ENCODE measurements around the gene GNAL.
A peak's percentile ranks its signal among the peaks of the same experiment; 100 is the strongest.

Gene GNAL

GRCh38 chr18:11775436-11776174 lies 86.5 kb downstream of the GNAL start:
- DNase-seq = no peak

GRCh38 chr18:11780042-11780441 lies 91.0 kb downstream of the GNAL start:
- DNase-seq = no peak

GRCh38 chr18:11783716-11784331 lies 94.8 kb downstream of the GNAL start:
- DNase-seq = no peak

GRCh38 chr18:11784674-11785304 lies 95.7 kb downstream of the GNAL start:
- no peak for DNase-seq

GRCh38 chr18:11785444-11786055 lies 96.5 kb downstream of the GNAL start:
- DNase-seq = no peak

GRCh38 chr18:11789716-11790510 lies 100.8 kb downstream of the GNAL start:
- no peak for DNase-seq

GRCh38 chr18:11791131-11791530 lies 102.1 kb downstream of the GNAL start:
- DNase-seq = no peak

GRCh38 chr18:11792632-11793031 lies 103.6 kb downstream of the GNAL start:
- no peak for DNase-seq

GRCh38 chr18:11794195-11794594 lies 105.1 kb downstream of the GNAL start:
- DNase-seq = no peak

- DNase-seq = no peak
These were observed 106.9 kb downstream of the GNAL start for GRCh38 chr18:11795916-11796315.

- no peak for DNase-seq
These were observed 109.2 kb downstream of the GNAL start for GRCh38 chr18:11798271-11798670.

GRCh38 chr18:11799066-11799465 lies 110.0 kb downstream of the GNAL start:
- no peak for DNase-seq

GRCh38 chr18:11800566-11801334 lies 111.7 kb downstream of the GNAL start:
- DNase-seq = no peak

- DNase-seq = no peak
These were observed 112.5 kb downstream of the GNAL start for GRCh38 chr18:11801573-11801972.

GRCh38 chr18:11802158-11802557 lies 113.1 kb downstream of the GNAL start:
- no peak for DNase-seq

- no peak for DNase-seq
These were observed 113.5 kb downstream of the GNAL start for GRCh38 chr18:11802586-11802985.

- peak; percentile 23 for DNase-seq
These were observed 118.2 kb downstream of the GNAL start for GRCh38 chr18:11807233-11807632.

GRCh38 chr18:11808001-11808855 lies 119.2 kb downstream of the GNAL start:
- peak; percentile 61 for DNase-seq

- no peak for DNase-seq
These were observed 120.8 kb downstream of the GNAL start for GRCh38 chr18:11809895-11810294.

GRCh38 chr18:11810379-11810778 lies 121.3 kb downstream of the GNAL start:
- DNase-seq = no peak

- no peak for DNase-seq
These were observed 121.9 kb downstream of the GNAL start for GRCh38 chr18:11811009-11811408.

Measured in fibroblast of skin of right quadriceps (primary cell).